ENCODE data around the gene GPR161. TPM values are rescaled to one million over a fixed set of nuclear protein-coding genes. Genes with fewer than 3 reads are reported as not detected.
"Not testable (repeated sequence)": the region's sequence is repeated elsewhere in the genome, so short reads cannot be mapped to it uniquely, and the experiment has no call there.

GPR161 gene
- total RNA-seq = 26.0 and 40.3 TPM in 2 replicates

GRCh38 chr1:168136709-168137514 lies at the start of gene GPR161:
TSS of gene GPR161 (minus strand) at chr1:168136930. CDS start at chr1:168104850, 32,080 bp downstream.
- DNase-seq (ENCODE audit: low read depth, low spot score) = no peak

DNA sequence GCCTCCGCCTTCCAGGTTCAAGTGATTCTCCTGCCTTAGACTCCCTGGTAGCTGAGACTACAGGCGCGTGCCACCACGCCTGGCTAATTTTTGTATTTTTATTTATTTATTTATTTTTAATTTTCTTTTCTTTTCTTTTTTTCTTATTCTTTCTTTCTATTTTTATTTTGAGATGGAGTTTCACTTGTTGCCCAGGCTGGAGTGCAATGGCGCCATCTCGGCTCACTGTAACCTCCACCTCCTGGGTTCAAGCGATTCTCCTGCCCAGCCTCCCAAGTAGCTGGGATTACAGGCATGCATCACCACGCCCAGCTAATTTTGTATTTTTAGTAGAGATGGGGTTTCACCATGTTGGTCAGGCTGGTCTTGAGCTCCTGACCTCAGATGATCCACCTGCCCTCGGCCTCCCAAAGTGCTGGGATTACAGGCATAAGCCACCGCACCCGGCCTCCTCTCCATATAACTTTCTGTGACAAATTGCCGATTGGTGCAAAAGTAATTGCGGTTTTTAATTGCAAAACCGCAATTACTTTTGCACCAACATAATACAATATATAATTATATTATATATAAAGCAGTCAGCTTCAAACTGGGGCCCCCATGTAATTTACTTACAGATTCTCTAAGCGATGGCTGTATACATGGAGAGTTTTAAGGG lies 44.5 kb upstream of the GPR161 start:
- DNase-seq (ENCODE audit: low read depth, low spot score) = not testable (repeated sequence)

DNA sequence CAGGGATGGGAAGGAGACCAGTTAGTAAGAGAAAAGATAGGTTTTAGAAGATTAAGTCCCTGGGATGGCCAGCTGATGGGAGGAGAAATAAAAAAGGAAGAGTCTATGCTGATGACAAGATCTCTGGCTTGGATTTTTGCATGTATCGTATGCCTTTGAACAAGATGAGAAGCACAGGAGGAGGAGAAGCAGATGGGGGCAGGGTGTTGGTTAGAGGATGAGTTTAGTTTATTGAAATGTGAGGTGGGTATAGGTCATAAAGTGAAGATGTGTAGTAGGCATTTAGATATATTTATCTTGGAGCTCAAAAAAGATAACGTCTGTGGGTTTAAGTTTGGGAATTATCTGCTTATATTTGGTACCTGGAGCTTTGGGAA lies 43.4 kb upstream of the GPR161 start:
- DNase-seq (ENCODE audit: low read depth, low spot score) = no peak

- DNase-seq (ENCODE audit: low read depth, low spot score) = no peak
Measured at GRCh38 chr1:168179438-168180147, 42.9 kb upstream of the GPR161 start.

GRCh38 chr1:168178638-168179437 lies 42.1 kb upstream of the GPR161 start, which contains the start of gene TIPRL:
TSS of gene TIPRL (plus strand) at chr1:168178962. CDS start at chr1:168179078, 116 bp downstream.
- DNase-seq (ENCODE audit: low read depth, low spot score) = peak; percentile 93

DNA sequence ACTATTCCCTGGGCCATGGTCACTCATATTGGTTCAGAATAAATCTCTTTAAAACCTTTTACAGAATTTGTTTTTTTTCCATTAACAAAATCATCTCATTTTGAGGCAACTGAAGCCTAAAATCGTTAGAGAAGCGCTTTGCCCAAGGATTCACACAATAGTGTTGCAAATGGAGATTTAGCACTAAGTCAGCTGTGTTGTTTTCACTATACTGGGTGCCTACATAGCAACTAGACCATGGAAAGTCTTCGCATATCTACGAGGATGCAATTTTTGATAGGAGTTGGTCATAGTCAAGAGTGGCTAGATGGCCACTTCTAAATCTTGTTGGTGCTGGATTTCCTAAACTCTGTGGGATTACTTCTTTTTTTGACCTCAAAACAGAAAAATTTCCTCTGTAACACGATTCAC lies 41.5 kb upstream of the GPR161 start:
- DNase-seq (ENCODE audit: low read depth, low spot score) = no peak

DNA sequence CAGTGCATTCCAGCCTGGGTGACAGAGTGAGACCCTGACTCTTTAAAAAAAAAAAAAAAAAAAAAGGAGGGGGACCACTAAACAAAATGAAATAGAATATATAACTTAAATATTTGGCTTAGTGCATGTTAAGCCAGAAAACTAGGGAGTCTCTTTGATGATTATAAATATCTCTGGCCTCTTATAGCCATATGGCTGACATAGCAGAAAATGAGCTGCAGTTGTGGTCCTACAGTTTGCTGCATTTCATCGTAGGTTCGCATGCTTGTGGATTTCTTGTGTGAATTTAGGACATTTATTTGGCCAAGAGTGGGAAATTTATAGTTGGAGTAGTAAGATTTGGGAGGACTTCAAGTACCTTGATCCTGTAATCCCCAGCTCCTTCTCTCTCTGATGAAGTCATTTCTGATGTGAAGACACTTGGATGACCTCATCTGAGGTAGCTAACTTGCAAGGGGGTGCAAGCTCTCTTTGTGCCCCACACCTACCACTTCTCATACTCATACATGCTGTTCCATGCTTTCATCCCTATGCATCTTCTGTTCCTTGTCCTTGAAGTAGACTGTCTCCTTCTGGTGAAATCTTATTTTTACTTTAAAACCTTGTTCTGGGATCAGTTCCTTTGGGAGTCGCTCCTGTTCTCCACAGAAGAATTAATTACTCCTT lies 35.7 kb upstream of the GPR161 start:
- DNase-seq (ENCODE audit: low read depth, low spot score) = no peak

GRCh38 chr1:168170564-168171508 lies 34.1 kb upstream of the GPR161 start:
- DNase-seq (ENCODE audit: low read depth, low spot score) = no peak

DNA sequence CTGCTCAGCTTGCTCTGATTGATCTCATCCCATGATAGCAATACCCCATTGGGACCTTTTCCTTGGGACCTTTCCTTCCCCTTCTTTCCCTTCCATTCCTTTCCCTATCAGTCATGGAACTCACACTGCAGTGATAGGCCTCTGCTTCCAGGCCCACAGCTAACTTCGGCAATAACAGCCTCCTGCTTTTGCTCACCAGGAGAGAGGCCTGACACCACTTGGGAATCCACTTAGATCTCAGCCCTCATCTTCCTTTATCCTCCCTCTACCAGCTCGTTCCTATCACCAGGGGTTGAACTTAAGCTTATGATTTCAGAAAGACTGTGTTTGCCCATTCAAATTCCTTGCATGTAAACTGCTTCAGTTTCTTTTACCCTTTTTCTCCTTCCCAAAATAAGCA lies 31.1 kb upstream of the GPR161 start:
- no peak for DNase-seq (ENCODE audit: low read depth, low spot score)

- no peak for DNase-seq (ENCODE audit: low read depth, low spot score)
Measured at GRCh38 chr1:168164771-168165170, 28.0 kb upstream of the GPR161 start.

DNA sequence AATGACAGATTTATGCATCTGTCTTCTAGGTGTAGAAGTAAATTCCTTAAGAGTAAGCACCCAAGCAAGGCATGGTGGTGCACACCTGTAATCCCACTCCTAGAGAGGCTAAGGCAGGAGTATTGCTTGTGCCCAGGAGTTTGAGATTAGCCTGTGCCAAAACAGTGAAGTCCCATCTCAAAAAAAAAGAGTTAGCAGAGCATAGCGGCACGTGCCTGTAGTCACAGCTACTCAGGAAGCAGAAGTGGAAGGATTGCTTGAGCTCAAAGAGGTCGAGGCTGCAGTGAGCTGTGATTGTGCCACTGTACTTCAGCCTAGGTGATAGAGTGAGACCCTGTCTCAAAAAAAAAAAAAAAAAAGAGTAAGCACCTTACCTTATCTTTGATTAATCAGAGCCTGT lies 26.9 kb upstream of the GPR161 start:
- no peak for DNase-seq (ENCODE audit: low read depth, low spot score)

DNA sequence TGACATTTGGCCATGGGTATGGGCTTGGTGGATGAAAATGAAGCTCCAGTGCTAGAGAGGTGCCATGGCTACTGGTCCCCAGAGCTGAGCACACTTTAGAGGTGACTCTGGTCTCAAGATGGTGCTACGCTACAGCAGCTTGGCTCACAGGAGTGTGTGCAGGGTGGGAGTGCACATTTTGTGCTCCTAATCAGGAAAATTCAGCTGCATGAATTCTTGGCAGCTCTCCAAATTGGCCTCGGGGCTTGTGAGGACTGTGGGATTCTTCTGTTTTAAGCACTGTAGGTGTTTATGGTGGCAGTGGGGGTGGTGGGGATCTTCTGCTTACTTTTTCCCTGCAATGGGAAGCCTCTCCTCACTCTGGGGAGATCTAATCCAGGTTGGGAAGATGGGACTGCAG lies 24.7 kb upstream of the GPR161 start:
- DNase-seq (ENCODE audit: low read depth, low spot score) = no peak

DNA sequence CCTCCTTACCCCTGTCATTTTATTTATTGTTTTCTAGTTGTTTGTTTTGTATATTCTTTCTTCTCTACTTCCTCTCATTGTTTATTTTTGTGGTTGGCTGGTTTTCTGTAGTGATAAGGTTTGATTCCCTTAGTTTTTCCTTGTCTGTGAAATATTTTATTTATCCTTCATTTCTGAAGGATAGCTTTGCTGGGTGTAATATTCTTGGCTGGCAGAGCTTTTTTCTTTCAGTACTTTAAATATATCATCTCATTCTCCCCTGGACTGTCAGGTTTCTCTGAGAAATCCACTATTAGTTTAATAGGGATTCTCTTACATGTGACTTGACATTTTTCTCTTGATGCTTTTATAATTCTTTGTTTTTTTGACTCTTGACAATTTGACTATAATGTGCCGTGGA lies 23.2 kb upstream of the GPR161 start:
- DNase-seq (ENCODE audit: low read depth, low spot score) = no peak

GRCh38 chr1:168159251-168159650 lies 22.5 kb upstream of the GPR161 start:
- DNase-seq (ENCODE audit: low read depth, low spot score) = no peak

DNA sequence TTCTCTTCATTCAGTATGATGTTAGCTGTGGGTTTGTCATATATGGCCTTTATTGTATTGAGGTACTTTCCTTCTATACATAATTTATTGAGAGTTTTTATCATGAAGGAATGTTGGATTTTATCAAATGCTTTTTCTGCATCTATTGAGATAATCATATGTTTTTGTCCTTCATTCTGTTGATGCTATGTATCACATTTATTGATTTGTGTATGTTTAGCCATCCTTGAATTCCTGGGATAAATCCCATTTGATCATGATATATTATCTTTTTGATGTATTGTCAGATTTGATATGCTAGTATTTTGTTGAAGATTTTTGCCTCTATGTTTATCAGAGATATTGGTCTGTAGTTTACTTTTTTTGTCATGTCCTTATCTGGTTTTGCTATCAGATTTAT lies 20.9 kb upstream of the GPR161 start:
- DNase-seq (ENCODE audit: low read depth, low spot score) = no peak

DNA sequence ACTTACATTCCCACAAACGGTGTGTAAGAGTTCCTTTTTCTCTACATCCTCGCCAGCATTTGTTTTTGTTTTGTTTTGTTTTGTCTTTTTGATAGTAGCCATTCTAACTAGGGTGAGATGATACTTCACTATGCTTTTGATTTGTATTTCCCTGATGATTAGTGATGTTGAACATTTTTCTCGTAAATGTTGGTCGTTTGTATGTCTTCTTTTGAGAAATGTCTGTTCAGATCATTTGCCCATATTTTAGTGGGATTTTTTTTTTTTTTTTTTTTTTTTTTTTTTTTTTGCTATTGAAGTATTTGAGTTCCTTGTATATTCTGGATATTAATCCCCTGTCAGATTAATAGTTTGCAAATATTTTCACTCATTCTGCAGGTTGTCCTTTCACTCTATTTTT lies 19.2 kb upstream of the GPR161 start:
- DNase-seq (ENCODE audit: low read depth, low spot score) = no peak

GRCh38 chr1:168154707-168155106 lies 18.0 kb upstream of the GPR161 start:
- not testable (repeated sequence) for DNase-seq (ENCODE audit: low read depth, low spot score)

DNA sequence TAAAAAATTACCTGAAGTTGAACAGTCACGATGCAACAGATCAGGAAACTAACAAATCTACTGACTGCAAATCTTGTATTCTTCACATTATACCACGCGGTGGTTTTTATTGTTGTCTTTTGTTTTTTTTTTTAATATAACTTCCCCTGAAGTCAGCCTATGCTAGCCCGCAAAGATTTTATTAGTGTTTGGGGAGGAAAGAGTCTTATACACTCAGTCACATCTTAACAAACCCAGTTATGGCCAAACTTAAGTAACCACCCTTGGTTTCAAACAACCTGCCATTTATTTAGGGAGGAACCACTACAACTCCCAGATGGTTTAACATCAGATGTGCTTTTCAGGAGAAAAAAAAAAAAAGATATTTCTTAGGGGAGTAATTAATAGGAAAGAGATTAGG lies 15.2 kb upstream of the GPR161 start:
- DNase-seq (ENCODE audit: low read depth, low spot score) = no peak

- DNase-seq (ENCODE audit: low read depth, low spot score) = no peak
Measured at GRCh38 chr1:168150283-168150682, 13.6 kb upstream of the GPR161 start.

GRCh38 chr1:168148916-168149315 lies 12.2 kb upstream of the GPR161 start:
- DNase-seq (ENCODE audit: low read depth, low spot score) = no peak

Data from pulmonary artery endothelial cell (primary cell).